PC-9 (cell line): ENCODE measurements around the gene CANX. TPM values are rescaled to one million over a fixed set of nuclear protein-coding genes. Genes with fewer than 3 reads are reported as not detected.

Experiments used
- BruUV-seq: library from RNA; stranded (reverse); fragments of 400-500 nt; replicated peaks from 2 replicates; lab custom pipeline; 2021; lab: Mats Ljungman, UMichigan
- CTCF ChIA-PET: fragments of 300-600 bp; sonication (Branson Sonifier 250); formaldehyde crosslinking; loops from one replicate; lab custom pipeline; 2022; ENCODE audit warnings: antibody characterized with exemption; lab: Charles Lee
- POLR2A ChIA-PET: fragments of 300-600 bp; sonication (Branson Sonifier 250); formaldehyde crosslinking; loops from one replicate; lab custom pipeline; 2022; ENCODE audit warnings: antibody characterized with exemption; ENCODE audit not compliant: unreplicated experiment; lab: Charles Lee
- DNase-seq, 2 experiments: peaks; one replicate each; pipeline versions ENCODE4 v3.0.0 to v3.0.0-alpha.2; 2015 to 2022; ENCODE audit warnings: mixed read lengths in 1 of 2
- H2AFZ ChIP-seq: fragments of 200-600 bp; sonication (generic); 2 replicates; pipeline ENCODE4 v1.8.1; 2017; ENCODE audit warnings: antibody characterized with exemption
- H3F3A ChIP-seq: fragments of 200-600 bp; sonication (generic); 2 replicates; pipeline ENCODE4 v1.8.1; 2017; ENCODE audit warnings: antibody characterized with exemption, mild to moderate bottlenecking, low read depth; ENCODE audit not compliant: insufficient read depth
- H3K27ac ChIP-seq: fragments of 200-600 bp; sonication (generic); 2 replicates; pipeline ENCODE4 v1.6.1; 2016; ENCODE audit warnings: mixed run types
- H3K27me3 ChIP-seq: fragments of 200-600 bp; sonication (generic); 2 replicates; pipeline ENCODE4 v1.6.1; 2016; ENCODE audit warnings: low read depth, mixed run types; ENCODE audit not compliant: insufficient read depth
- H3K36me3 ChIP-seq: fragments of 200-600 bp; sonication (generic); 2 replicates; pipeline ENCODE4 v1.6.1; 2016; ENCODE audit warnings: low read depth, mixed run types
- H3K4me1 ChIP-seq: fragments of 200-600 bp; sonication (generic); replicated peaks from 2 replicates; pipeline ENCODE4 v1.6.1; 2016; ENCODE audit warnings: mixed run types; ENCODE audit not compliant: insufficient read depth
- H3K4me2 ChIP-seq: fragments of 200-600 bp; sonication (generic); 2 replicates; pipeline ENCODE4 v1.6.1; 2017; ENCODE audit warnings: mixed run types
- H3K4me3 ChIP-seq: fragments of 200-600 bp; sonication (generic); 2 replicates; pipeline ENCODE4 v1.6.1; 2016; ENCODE audit warnings: mixed run types
- H3K79me2 ChIP-seq: fragments of 200-600 bp; sonication (generic); 2 replicates; pipeline ENCODE4 v1.6.1; 2017; ENCODE audit warnings: low read depth, mixed run types
- H3K9me2 ChIP-seq: fragments of 200-600 bp; sonication (generic); 2 replicates; pipeline ENCODE4 v1.8.1; 2017; ENCODE audit warnings: mild to moderate bottlenecking; ENCODE audit not compliant: insufficient read depth
- H3K9me3 ChIP-seq: fragments of 200-600 bp; sonication (generic); 2 replicates; pipeline ENCODE4 v1.8.1; 2016; ENCODE audit warnings: low read depth; ENCODE audit not compliant: insufficient read depth
- H4K20me1 ChIP-seq: fragments of 200-600 bp; sonication (generic); 2 replicates; pipeline ENCODE4 v1.8.1; 2017; ENCODE audit not compliant: insufficient read depth
- CTCF ChIP-seq: fragments of 200-600 bp; sonication (generic); conservative IDR thresholded peaks from 2 replicates; pipeline ENCODE4 v1.6.1; 2017; ENCODE audit warnings: mixed run types, antibody characterized with exemption, mild to moderate bottlenecking, moderate library complexity
- EZH2 ChIP-seq: fragments of 200-600 bp; sonication (generic); IDR thresholded peaks from 2 replicates; pipeline ENCODE4 v1.8.0; 2017; ENCODE audit warnings: antibody characterized with exemption, low read depth
- intact Hi-C: fragments of 100-400 bp; cut with micrococcal nuclease; formaldehyde crosslinking; loops from one replicate; pipeline ENCODE4 v1.10.0; 2022; ENCODE audit not compliant: unreplicated experiment
- total RNA-seq: library from RNA; stranded (reverse); gene quantifications from 2 replicates; pipeline ENCODE4 v1.2.3, GENCODE V29; 2021

CANX gene
- total RNA-seq, 1 experiment from 2014 or later = 712 TPM

GRCh38 chr5:179768326-179769085 lies 69.7 kb downstream of the CANX start:
- H3K9me3 ChIP-seq = no peaks in the 10 kb centered on the region
- H3F3A ChIP-seq = no peaks in the 10 kb centered on the region; the same call in 1 of the 2 replicates
- no peak for TF ChIP-seq CTCF
- no peak for TF ChIP-seq EZH2
- H3K4me1 ChIP-seq = peaks cover 6% of the 10 kb centered on the region
- H3K4me3 ChIP-seq = no peak overlapping the region
- H3K4me2 ChIP-seq = no peak overlapping the region
- no peaks in the 10 kb centered on the region for H3K9me2 ChIP-seq
- ChIA-PET POLR2A (no interaction called here), CTCF (no interaction called here)
- no peak overlapping the region for H2AFZ ChIP-seq
- H3K27me3 ChIP-seq = no peaks in the 10 kb centered on the region
- DNase-seq = no peak
- no peak overlapping the region for H3K27ac ChIP-seq
- peaks cover 21% of the 10 kb centered on the region for H3K79me2 ChIP-seq
- intact Hi-C loops = no loop called here
- H4K20me1 ChIP-seq = peaks cover 15% of the 10 kb centered on the region
- H3K36me3 ChIP-seq = 0 out of 2 replicates have a peak, but pooled peaks cover 10% of the 10 kb centered on the region
- no TSS peak for BruUV-seq

- ChIA-PET POLR2A (no interaction called here), CTCF (no interaction called here)
- TF ChIP-seq EZH2 (no peak), CTCF (no peak)
- H4K20me1 ChIP-seq = peaks cover 12% of the 10 kb centered on the region
- no peaks in the 10 kb centered on the region for H3K27me3 ChIP-seq
- H3K9me3 ChIP-seq = no peaks in the 10 kb centered on the region
- peaks cover 14% of the 10 kb centered on the region; the same call in 1 of the 2 replicates for H3K79me2 ChIP-seq
- no peaks in the 10 kb centered on the region for H3K9me2 ChIP-seq
- intact Hi-C loops = no loop called here
- BruUV-seq = no TSS peak
- no peaks in the 10 kb centered on the region for H3K4me1 ChIP-seq
- no peak overlapping the region for H3K4me2 ChIP-seq
- H3K27ac ChIP-seq = no peak overlapping the region
- 0 out of 2 replicates have a peak, but pooled peaks cover 10% of the 10 kb centered on the region for H3K36me3 ChIP-seq
- no peak overlapping the region for H3K4me3 ChIP-seq
- no peak for DNase-seq
- no peak overlapping the region for H2AFZ ChIP-seq
- no peaks in the 10 kb centered on the region for H3F3A ChIP-seq
Measured at GRCh38 chr5:179769271-179769670, 70.5 kb downstream of the CANX start.

GRCh38 chr5:179769796-179770195 lies 71.0 kb downstream of the CANX start:
- Histone ChIP-seq H3K9me2 (no peaks in the 10 kb centered on the region), H3F3A (no peaks in the 10 kb centered on the region), H2AFZ (no peak overlapping the region), H3K36me3 (0 out of 2 replicates have a peak, but pooled peaks cover 10% of the 10 kb centered on the region), H3K79me2 (peaks cover 10% of the 10 kb centered on the region; the same call in 1 of the 2 replicates), H3K27me3 (no peaks in the 10 kb centered on the region), H3K9me3 (no peaks in the 10 kb centered on the region), H3K27ac (no peak overlapping the region), H3K4me3 (no peak overlapping the region), H3K4me2 (no peak overlapping the region), H3K4me1 (no peaks in the 10 kb centered on the region), H4K20me1 (peaks cover 12% of the 10 kb centered on the region)
- DNase-seq = no peak
- intact Hi-C loops = no loop called here
- ChIA-PET POLR2A (no interaction called here), CTCF (no interaction called here)
- TF ChIP-seq EZH2 (no peak), CTCF (no peak)
- no TSS peak for BruUV-seq
